ENCODE results near the gene EPHA2.

Gene EPHA2

GRCh38 chr1:16127676-16128337, 28.1 kb downstream of the EPHA2 start:
- H3K9me3 ChIP-seq (ENCODE audit: insufficient read depth, low read depth, low read length) = peaks cover 4% of the 10 kb centered on the region
- no peak overlapping the region for H3K23ac ChIP-seq (ENCODE audit: low read length)
- H3K36me3 ChIP-seq (ENCODE audit: control insufficient read depth in 1 of 2, insufficient read depth in 2 of 2, low read length in 2 of 2) = peaks cover 83 to 88% of the 10 kb centered on the region in 2 experiments
- no peak overlapping the region for H2BK5ac ChIP-seq (ENCODE audit: low read depth, low read length, poor library complexity)
- H2BK120ac ChIP-seq (ENCODE audit: insufficient read depth, low read length, poor library complexity) = no peak overlapping the region
- H3K4ac ChIP-seq (ENCODE audit: low read depth, low read length) = no peak overlapping the region
- no peak overlapping the region for H2BK12ac ChIP-seq (ENCODE audit: low read length)
- DNase-seq = no peak
- no peaks in the 10 kb centered on the region for H3K79me2 ChIP-seq (ENCODE audit: control insufficient read depth, insufficient read depth, low read length, poor library complexity)
- no peak overlapping the region for H3K4me3 ChIP-seq (ENCODE audit: low read depth, low read length)
- no peak overlapping the region for H3K14ac ChIP-seq (ENCODE audit: low read length)
- H2AK5ac ChIP-seq (ENCODE audit: low read length) = no peak overlapping the region
- no peak overlapping the region for H3K18ac ChIP-seq (ENCODE audit: low read length)
- no peak overlapping the region for H4K12ac ChIP-seq (ENCODE audit: low read depth, low read length)
- no peak overlapping the region for H3K9ac ChIP-seq (ENCODE audit: low read length)
- no peak overlapping the region for H3K27ac ChIP-seq (ENCODE audit: low read depth, low read length)
- H3K27me3 ChIP-seq (ENCODE audit: insufficient read depth, low read length) = no peaks in the 10 kb centered on the region
- no CpG with 5 or more reads among the region's 17 CpGs for WGBS (ENCODE audit: extremely low coverage, insufficient coverage, insufficient read length)
- H3K4me2 ChIP-seq (ENCODE audit: low read length) = no peak overlapping the region
- H4K91ac ChIP-seq (ENCODE audit: low read depth, low read length) = no peak overlapping the region
- no peaks in the 10 kb centered on the region for H3K79me1 ChIP-seq (ENCODE audit: low read length)
- no peak overlapping the region for H4K8ac ChIP-seq (ENCODE audit: low read depth, low read length)
- H2AFZ ChIP-seq (ENCODE audit: insufficient read depth, low read length, poor library complexity) = no peak overlapping the region
- peaks cover 6 to 9% of the 10 kb centered on the region in 2 experiments for H3K4me1 ChIP-seq (ENCODE audit: control insufficient read depth in 1 of 2, insufficient read depth in 2 of 2, low read length in 2 of 2)

GRCh38 chr1:16126743-16127515, 28.9 kb downstream of the EPHA2 start:
- no CpG with 5 or more reads among the region's 12 CpGs for WGBS (ENCODE audit: extremely low coverage, insufficient coverage, insufficient read length)
- no peaks in the 10 kb centered on the region for H3K79me2 ChIP-seq (ENCODE audit: control insufficient read depth, insufficient read depth, low read length, poor library complexity)
- no peak overlapping the region for H3K14ac ChIP-seq (ENCODE audit: low read length)
- peaks cover 3% of the 10 kb centered on the region for H3K9me3 ChIP-seq (ENCODE audit: insufficient read depth, low read depth, low read length)
- no peak overlapping the region for H3K4me3 ChIP-seq (ENCODE audit: low read depth, low read length)
- H3K27ac ChIP-seq (ENCODE audit: low read depth, low read length) = no peak overlapping the region
- H4K12ac ChIP-seq (ENCODE audit: low read depth, low read length) = no peak overlapping the region
- H3K4ac ChIP-seq (ENCODE audit: low read depth, low read length) = no peak overlapping the region
- H3K79me1 ChIP-seq (ENCODE audit: low read length) = no peaks in the 10 kb centered on the region
- no peak for DNase-seq
- peaks cover 6 to 13% of the 10 kb centered on the region in 2 experiments for H3K4me1 ChIP-seq (ENCODE audit: control insufficient read depth in 1 of 2, insufficient read depth in 2 of 2, low read length in 2 of 2)
- no peak overlapping the region for H3K4me2 ChIP-seq (ENCODE audit: low read length)
- no peak overlapping the region for H3K9ac ChIP-seq (ENCODE audit: low read length)
- peaks cover 74 to 80% of the 10 kb centered on the region in 2 experiments for H3K36me3 ChIP-seq (ENCODE audit: control insufficient read depth in 1 of 2, insufficient read depth in 2 of 2, low read length in 2 of 2)
- no peaks in the 10 kb centered on the region for H3K27me3 ChIP-seq (ENCODE audit: insufficient read depth, low read length)
- no peak overlapping the region for H4K8ac ChIP-seq (ENCODE audit: low read depth, low read length)
- no peak overlapping the region for H2AFZ ChIP-seq (ENCODE audit: insufficient read depth, low read length, poor library complexity)
- no peak overlapping the region for H4K91ac ChIP-seq (ENCODE audit: low read depth, low read length)
- H3K23ac ChIP-seq (ENCODE audit: low read length) = no peak overlapping the region
- H2AK5ac ChIP-seq (ENCODE audit: low read length) = no peak overlapping the region
- H2BK5ac ChIP-seq (ENCODE audit: low read depth, low read length, poor library complexity) = no peak overlapping the region
- H3K18ac ChIP-seq (ENCODE audit: low read length) = no peak overlapping the region
- no peak overlapping the region for H2BK120ac ChIP-seq (ENCODE audit: insufficient read depth, low read length, poor library complexity)
- no peak overlapping the region for H2BK12ac ChIP-seq (ENCODE audit: low read length)

GRCh38 chr1:16126160-16126559, 29.7 kb downstream of the EPHA2 start:
- no peak overlapping the region for H3K4me3 ChIP-seq (ENCODE audit: low read depth, low read length)
- H3K27ac ChIP-seq (ENCODE audit: low read depth, low read length) = no peak overlapping the region
- no peak overlapping the region for H4K12ac ChIP-seq (ENCODE audit: low read depth, low read length)
- no peak overlapping the region for H3K18ac ChIP-seq (ENCODE audit: low read length)
- no peak overlapping the region for H3K4ac ChIP-seq (ENCODE audit: low read depth, low read length)
- no peak overlapping the region for H2BK12ac ChIP-seq (ENCODE audit: low read length)
- no peak overlapping the region for H3K23ac ChIP-seq (ENCODE audit: low read length)
- H3K27me3 ChIP-seq (ENCODE audit: insufficient read depth, low read length) = no peaks in the 10 kb centered on the region
- H3K4me1 ChIP-seq (ENCODE audit: control insufficient read depth in 1 of 2, insufficient read depth in 2 of 2, low read length in 2 of 2) = peaks cover 6 to 13% of the 10 kb centered on the region in 2 experiments
- no peak overlapping the region for H2BK120ac ChIP-seq (ENCODE audit: insufficient read depth, low read length, poor library complexity)
- no peak overlapping the region for H4K8ac ChIP-seq (ENCODE audit: low read depth, low read length)
- H2AFZ ChIP-seq (ENCODE audit: insufficient read depth, low read length, poor library complexity) = no peak overlapping the region
- no peak overlapping the region for H3K9ac ChIP-seq (ENCODE audit: low read length)
- H3K79me1 ChIP-seq (ENCODE audit: low read length) = no peaks in the 10 kb centered on the region
- H2AK5ac ChIP-seq (ENCODE audit: low read length) = no peak overlapping the region
- peaks cover 66 to 73% of the 10 kb centered on the region in 2 experiments for H3K36me3 ChIP-seq (ENCODE audit: control insufficient read depth in 1 of 2, insufficient read depth in 2 of 2, low read length in 2 of 2)
- H3K14ac ChIP-seq (ENCODE audit: low read length) = no peak overlapping the region
- H3K79me2 ChIP-seq (ENCODE audit: control insufficient read depth, insufficient read depth, low read length, poor library complexity) = no peaks in the 10 kb centered on the region
- no peak overlapping the region for H2BK5ac ChIP-seq (ENCODE audit: low read depth, low read length, poor library complexity)
- H4K91ac ChIP-seq (ENCODE audit: low read depth, low read length) = no peak overlapping the region
- no peak overlapping the region for H3K4me2 ChIP-seq (ENCODE audit: low read length)
- peaks cover 3% of the 10 kb centered on the region for H3K9me3 ChIP-seq (ENCODE audit: insufficient read depth, low read depth, low read length)
- no peak for DNase-seq
- no CpG with 5 or more reads among the region's 9 CpGs for WGBS (ENCODE audit: extremely low coverage, insufficient coverage, insufficient read length)

GRCh38 chr1:16125483-16125882, 30.4 kb downstream of the EPHA2 start:
- Histone ChIP-seq H3K18ac (ENCODE audit: low read length) (no peak overlapping the region), H2AK5ac (ENCODE audit: low read length) (no peak overlapping the region), H3K36me3 (ENCODE audit: control insufficient read depth in 1 of 2, insufficient read depth in 2 of 2, low read length in 2 of 2) (peaks cover 60 to 67% of the 10 kb centered on the region in 2 experiments), H3K9me3 (ENCODE audit: insufficient read depth, low read depth, low read length) (no peaks in the 10 kb centered on the region), H3K4me2 (ENCODE audit: low read length) (no peak overlapping the region), H3K14ac (ENCODE audit: low read length) (no peak overlapping the region), H4K8ac (ENCODE audit: low read depth, low read length) (no peak overlapping the region), H2AFZ (ENCODE audit: insufficient read depth, low read length, poor library complexity) (no peak overlapping the region), H3K79me2 (ENCODE audit: control insufficient read depth, insufficient read depth, low read length, poor library complexity) (no peaks in the 10 kb centered on the region), H2BK5ac (ENCODE audit: low read depth, low read length, poor library complexity) (no peak overlapping the region), H3K4ac (ENCODE audit: low read depth, low read length) (no peak overlapping the region), H4K91ac (ENCODE audit: low read depth, low read length) (no peak overlapping the region), H2BK12ac (ENCODE audit: low read length) (no peak overlapping the region), H3K23ac (ENCODE audit: low read length) (no peak overlapping the region), H4K12ac (ENCODE audit: low read depth, low read length) (no peak overlapping the region), H3K4me1 (ENCODE audit: control insufficient read depth in 1 of 2, insufficient read depth in 2 of 2, low read length in 2 of 2) (peaks cover 6 to 13% of the 10 kb centered on the region in 2 experiments), H3K4me3 (ENCODE audit: low read depth, low read length) (no peak overlapping the region), H2BK120ac (ENCODE audit: insufficient read depth, low read length, poor library complexity) (no peak overlapping the region), H3K9ac (ENCODE audit: low read length) (no peak overlapping the region), H3K79me1 (ENCODE audit: low read length) (no peaks in the 10 kb centered on the region), H3K27me3 (ENCODE audit: insufficient read depth, low read length) (no peaks in the 10 kb centered on the region), H3K27ac (ENCODE audit: low read depth, low read length) (no peak overlapping the region)
- no CpG with 5 or more reads among the region's 3 CpGs for WGBS (ENCODE audit: extremely low coverage, insufficient coverage, insufficient read length)
- DNase-seq = no peak

All from trophoblast cell (in vitro differentiated cells and primary cell).